A673 (cell line): Measurements from ENCODE around the gene DDX39A. TPM values are rescaled to one million over a fixed set of nuclear protein-coding genes. Genes with fewer than 3 reads are reported as not detected.

ENCODE experiments used
- BruUV-seq: library from RNA; stranded (reverse); fragments of 400-500 nt; replicated peaks from 2 replicates; lab custom pipeline; 2021; lab: Mats Ljungman, UMichigan
- CTCF ChIA-PET: fragments of 300-600 bp; sonication (Branson Sonifier 250); formaldehyde crosslinking; loops from one replicate; lab custom pipeline; 2022; ENCODE audit warnings: antibody characterized with exemption; lab: Charles Lee
- POLR2A ChIA-PET: fragments of 300-600 bp; sonication (Branson Sonifier 250); formaldehyde crosslinking; loops from one replicate; lab custom pipeline; 2022; ENCODE audit warnings: antibody characterized with exemption; ENCODE audit not compliant: low non-redundant PET; lab: Charles Lee
- DNase-seq: peaks from one replicate; pipeline ENCODE4 v3.0.0-alpha.2; 2015; ENCODE audit warnings: low spot score
- H3K27ac ChIP-seq: fragments of 200-600 bp; sonication (generic); 2 replicates; pipeline ENCODE4 v1.5.1; 2016; ENCODE audit warnings: mixed run types, low read depth, mild to moderate bottlenecking, mixed read lengths, antibody characterized with exemption, low read length; ENCODE audit not compliant: poor library complexity, severe bottlenecking
- H3K27me3 ChIP-seq: fragments of 200-600 bp; sonication (generic); replicated peaks from 2 replicates; pipeline ENCODE4 v1.6.1; 2017; ENCODE audit warnings: mixed run types, low read depth, mild to moderate bottlenecking, mixed read lengths, antibody characterized with exemption, low read length; ENCODE audit not compliant: insufficient read depth, poor library complexity
- H3K36me3 ChIP-seq: fragments of 200-600 bp; sonication (generic); 2 replicates; pipeline ENCODE4 v1.6.1; 2016; ENCODE audit warnings: mixed run types, mild to moderate bottlenecking, mixed read lengths, antibody characterized with exemption, low read length; ENCODE audit not compliant: insufficient read depth, poor library complexity, severe bottlenecking
- H3K4me1 ChIP-seq: fragments of 200-600 bp; sonication (generic); 2 replicates; pipeline ENCODE4 v1.6.1; 2017; ENCODE audit warnings: mixed run types, mild to moderate bottlenecking, mixed read lengths, antibody characterized with exemption, low read length; ENCODE audit not compliant: insufficient read depth, poor library complexity, severe bottlenecking
- H3K4me3 ChIP-seq: fragments of 200-600 bp; sonication (generic); 2 replicates; pipeline ENCODE4 v1.5.1; 2016; ENCODE audit warnings: low read depth, mixed run types, mild to moderate bottlenecking, mixed read lengths, low read length; ENCODE audit not compliant: poor library complexity, severe bottlenecking
- H3K9me3 ChIP-seq: fragments of 200-600 bp; sonication (generic); 2 replicates; pipeline ENCODE4 v1.6.1; 2016; ENCODE audit warnings: mixed run types, low read depth, mild to moderate bottlenecking, mixed read lengths, antibody characterized with exemption, low read length; ENCODE audit not compliant: poor library complexity, severe bottlenecking
- CTCF ChIP-seq: fragments of 300-800, 200-600 bp; sonication (generic); conservative IDR thresholded peaks from 2 replicates; pipeline ENCODE4 v1.5.1; 2017; ENCODE audit warnings: low read depth, mild to moderate bottlenecking, antibody characterized with exemption, low read length, moderate library complexity, mixed read lengths
- EZH2 ChIP-seq: fragments of 200-600 bp; sonication (generic); IDR thresholded peaks from 2 replicates; pipeline ENCODE4 v1.6.1; 2017; ENCODE audit warnings: borderline replicate concordance, low read depth, mild to moderate bottlenecking, mixed read lengths, antibody characterized with exemption, low read length; ENCODE audit not compliant: poor library complexity, severe bottlenecking
- intact Hi-C: fragments of 100-400 bp; cut with micrococcal nuclease; formaldehyde crosslinking; loops from one replicate; pipeline ENCODE4 v1.10.0; 2022; ENCODE audit not compliant: unreplicated experiment
- total RNA-seq: library from RNA; stranded (reverse); gene quantifications from 2 replicates; pipeline ENCODE4 v1.2.3, GENCODE V29; 2021

The DDX39A gene
- total RNA-seq, 1 experiment from 2014 or later: 223 TPM

GRCh38 chr19:14433554-14434501, 14.7 kb upstream of the DDX39A start:
- H3K9me3 ChIP-seq: no peaks in the 10 kb centered on the region
- ChIA-PET CTCF (no interaction called here), POLR2A (no interaction called here)
- H3K27me3 ChIP-seq: no peaks in the 10 kb centered on the region
- intact Hi-C loops: no loop called here
- peak overlapping the region; percentile 72 for H3K27ac ChIP-seq
- TF ChIP-seq CTCF (no peak), EZH2 (no peak)
- no peak for DNase-seq
- H3K4me3 ChIP-seq: peak overlapping the region; percentile 89
- no TSS peak for BruUV-seq
- H3K36me3 ChIP-seq: no peaks in the 10 kb centered on the region
- peaks cover 7% of the 10 kb centered on the region for H3K4me1 ChIP-seq

- TF ChIP-seq EZH2: no peak
- TF ChIP-seq CTCF: no peak
- Histone ChIP-seq H3K27me3 (no peaks in the 10 kb centered on the region), H3K4me3 (peak within 1 kb of the TSS; percentile 89), H3K27ac (peak within 1 kb of the TSS; percentile 72), H3K36me3 (no peaks in the 10 kb centered on the region), H3K4me1 (peaks cover 7% of the 10 kb centered on the region), H3K9me3 (no peaks in the 10 kb centered on the region)
- peak; percentile 57 for DNase-seq
- no TSS peak for BruUV-seq
- intact Hi-C loops: no loop called here
- CTCF ChIA-PET: interaction anchor here (0.6 kb wide), 2 partner anchors 849 to 1622 kb away, joined by 3 to 5 read pairs; no protein-coding TSS in a partner anchor
- POLR2A ChIA-PET: no interaction called here
Observed at GRCh38 chr19:14432791-14433553, 13.8 kb upstream of the DDX39A start, which contains the start of gene PKN1. Gene PKN1 (plus strand): TSS chr19:14433306. CDS start chr19:14433522, 216 bp downstream.

- no TSS peak for BruUV-seq
- POLR2A ChIA-PET: interaction anchor here (0.7 kb wide), 1 partner anchor 14 kb away, joined by 3 read pairs; no protein-coding TSS in a partner anchor
- H3K36me3 ChIP-seq: no peaks in the 10 kb centered on the region
- TF ChIP-seq EZH2 (no peak), CTCF (no peak)
- no peak overlapping the region for H3K27ac ChIP-seq
- H3K9me3 ChIP-seq: no peaks in the 10 kb centered on the region
- H3K27me3 ChIP-seq: no peaks in the 10 kb centered on the region
- intact Hi-C loops: no loop called here
- CTCF ChIA-PET: interaction anchor here (0.7 kb wide), 1 partner anchor 55 kb away, joined by 4 read pairs; no protein-coding TSS in a partner anchor
- peaks cover 7% of the 10 kb centered on the region for H3K4me1 ChIP-seq
- no peak overlapping the region for H3K4me3 ChIP-seq
- no peak for DNase-seq
Observed at GRCh38 chr19:14430712-14431111, 11.6 kb upstream of the DDX39A start.
